GM18951 (cell line): ENCODE data around the gene PITX2.

ENCODE experiments used
- POLR2A ChIP-seq: IDR thresholded peaks from 4 replicates; pipeline ENCODE4 v1.6.1; 2011; ENCODE audit warnings: mild to moderate bottlenecking; ENCODE audit not compliant: insufficient read length, insufficient read depth; ENCODE audit errors: extremely low read depth
- in situ Hi-C: fragments of 300-500 bp; cut with MboI; formaldehyde crosslinking; loops from one replicate; pipeline ENCODE4 v1.12.0; 2022; ENCODE audit warnings: low sequenced_read_pairs, mixed read lengths, inconsistent platforms; ENCODE audit not compliant: unreplicated experiment

Gene PITX2

DNA sequence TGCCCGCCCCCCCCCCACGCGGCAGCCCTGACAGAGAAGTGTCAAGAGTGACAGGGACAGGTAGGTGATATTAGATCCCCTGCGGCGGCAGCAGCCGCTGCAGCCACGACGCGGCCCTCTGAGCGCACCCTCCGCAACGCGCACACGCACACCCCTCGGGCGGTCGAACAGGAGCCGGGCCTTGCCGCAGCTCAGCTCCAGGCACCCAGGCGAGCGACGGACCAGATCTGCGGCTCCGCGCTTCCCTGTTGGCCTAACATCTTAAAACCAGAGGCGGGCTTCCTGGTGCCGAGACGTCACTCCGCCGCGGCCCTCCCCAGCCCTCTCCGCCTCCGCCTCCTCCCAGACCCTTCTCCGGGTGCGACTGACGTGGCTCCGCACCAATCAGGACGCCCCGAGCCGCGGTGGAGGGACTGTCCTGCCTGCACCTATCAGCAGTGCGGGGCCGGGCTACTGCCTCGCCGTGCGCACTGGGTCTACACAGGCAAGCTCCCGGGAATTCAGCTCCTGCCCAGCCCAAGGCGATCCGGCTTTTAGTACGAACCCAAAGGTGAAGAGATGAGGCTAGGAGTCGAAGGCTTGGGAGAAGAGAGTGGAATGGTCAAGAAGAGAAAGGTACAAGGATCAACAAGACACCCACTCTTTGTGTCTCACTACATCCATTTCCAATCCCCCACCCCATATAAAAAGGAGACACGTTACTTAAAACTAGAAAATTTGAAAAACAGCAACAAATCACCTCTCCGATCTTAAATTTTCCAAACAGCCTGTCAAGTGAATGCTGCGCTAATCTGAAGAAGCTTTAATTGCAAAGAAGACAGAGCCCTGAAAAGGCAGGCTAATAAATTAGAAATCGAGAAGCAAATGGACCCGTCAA is at the start of gene PITX2:
Gene PITX2, minus strand, starts transcription at position 237 of the 877 bp plus-strand sequence. CDS start 617 bp downstream, outside the sequence.
- TF ChIP-seq POLR2A = peak; percentile 65
- in situ Hi-C loops = no loop called here

DNA sequence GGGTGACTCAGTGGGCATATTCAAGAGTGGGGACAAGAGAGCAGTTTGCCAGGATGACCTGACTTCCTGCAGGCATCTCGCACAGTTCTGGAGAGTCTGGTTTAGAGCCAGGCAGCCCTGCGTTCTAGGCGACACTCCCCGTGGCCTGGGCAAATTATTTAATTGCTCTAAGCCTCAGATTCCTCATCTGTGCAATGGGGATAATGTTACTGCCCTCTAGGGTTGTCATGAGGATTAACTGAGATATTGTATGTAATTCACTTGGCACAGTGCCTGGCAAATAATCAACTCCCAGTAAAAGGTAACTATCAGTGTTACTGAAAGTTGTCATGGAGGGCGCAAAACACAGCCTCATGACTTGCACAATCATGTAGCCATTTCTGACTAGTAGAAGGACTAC is 48.8 kb upstream of the PITX2 start:
- TF ChIP-seq POLR2A = no peak
- in situ Hi-C loops = no loop called here

DNA sequence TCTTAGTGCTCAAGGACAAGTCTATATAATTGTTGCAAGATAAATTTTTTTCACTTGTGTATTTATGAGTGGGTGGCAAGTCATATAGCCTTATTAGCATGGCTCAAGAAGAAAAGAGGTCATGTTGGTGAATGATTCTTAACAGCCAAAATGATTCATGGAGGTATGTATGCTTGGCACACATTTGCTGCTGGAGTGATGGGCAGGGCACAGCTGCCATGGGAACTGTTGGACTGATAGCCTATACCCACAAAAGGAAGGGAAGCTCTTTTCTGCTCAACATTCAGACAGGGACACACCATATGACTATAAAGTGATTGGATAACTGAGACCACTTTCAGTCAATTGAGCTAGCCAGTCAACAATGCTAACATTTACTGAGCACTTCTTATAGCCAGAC is 46.8 kb upstream of the PITX2 start:
- in situ Hi-C loops = no loop called here
- TF ChIP-seq POLR2A = no peak

DNA sequence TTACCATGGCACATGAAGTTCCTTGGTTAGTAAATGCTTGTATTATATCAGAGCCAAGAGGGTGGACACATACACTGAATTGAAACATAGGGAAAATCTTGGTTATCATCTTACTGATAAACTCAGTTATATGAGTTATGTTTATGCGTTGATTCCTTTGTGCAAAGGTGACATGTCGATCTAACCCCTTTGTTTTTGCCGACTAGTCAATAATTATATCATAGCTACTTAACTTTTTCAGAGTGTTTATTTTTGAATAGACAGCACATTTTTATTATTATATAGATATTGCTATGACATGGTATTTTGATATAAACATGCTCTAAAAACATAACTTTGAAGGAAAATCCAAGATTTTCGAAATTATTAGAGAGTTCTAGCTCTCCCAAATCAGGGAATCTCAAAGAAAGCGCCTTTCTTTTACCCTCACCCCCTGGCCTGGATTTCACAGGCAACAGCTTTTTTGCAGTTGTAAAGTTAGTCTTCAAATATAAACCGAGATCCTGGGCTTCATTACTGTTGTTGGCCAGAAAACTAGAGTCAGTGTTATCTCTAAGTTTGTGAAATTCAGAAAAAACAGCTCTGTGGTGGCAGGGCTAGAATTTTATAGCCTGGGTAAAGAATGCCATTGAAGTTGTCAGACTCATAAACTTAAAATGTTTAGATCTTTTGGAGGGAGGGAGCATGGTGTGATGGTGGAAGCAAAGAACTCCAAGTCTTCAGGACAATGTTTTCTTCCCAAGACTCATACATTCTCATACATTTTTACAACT is 45.8 kb upstream of the PITX2 start:
- TF ChIP-seq POLR2A = no peak
- in situ Hi-C loops = no loop called here

DNA sequence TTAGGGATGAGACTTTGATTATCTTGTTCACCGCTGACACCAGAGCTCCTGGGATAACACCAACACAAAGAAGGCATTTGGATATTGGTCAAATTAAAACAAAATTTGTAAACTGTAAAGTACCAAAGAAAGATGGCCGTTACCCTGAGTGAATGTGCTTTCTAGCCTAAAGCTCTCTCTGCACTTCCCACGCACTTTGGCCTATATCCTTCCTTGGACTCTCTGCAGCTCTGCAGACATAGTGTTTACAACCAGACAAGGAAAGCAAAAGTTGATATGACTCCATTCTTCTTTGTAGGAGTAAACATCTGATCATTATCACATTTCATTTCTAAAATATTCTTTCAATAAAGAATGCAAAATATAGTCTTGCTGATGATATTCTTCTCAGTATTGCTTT is 44.8 kb upstream of the PITX2 start:
- no peak for TF ChIP-seq POLR2A
- in situ Hi-C loops = no loop called here

DNA sequence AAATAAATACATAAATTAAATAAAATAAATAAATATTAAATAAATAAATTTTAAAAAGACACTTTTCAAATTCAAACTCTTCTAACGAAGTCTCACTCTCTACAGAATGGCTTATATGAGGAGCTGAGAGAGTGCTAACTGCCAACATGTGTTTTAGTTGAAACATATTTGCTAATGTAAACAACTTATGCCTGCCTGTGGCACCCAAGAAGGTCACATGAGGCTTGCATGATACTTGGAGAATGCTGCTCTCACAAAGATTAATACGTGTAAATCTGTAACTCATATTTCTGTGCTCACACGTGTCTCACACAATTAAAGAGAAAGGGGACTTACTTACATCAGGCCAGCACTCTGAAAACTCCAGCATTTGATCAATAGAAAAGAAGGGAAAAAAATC is 43.2 kb upstream of the PITX2 start:
- no peak for TF ChIP-seq POLR2A
- in situ Hi-C loops = no loop called here

DNA sequence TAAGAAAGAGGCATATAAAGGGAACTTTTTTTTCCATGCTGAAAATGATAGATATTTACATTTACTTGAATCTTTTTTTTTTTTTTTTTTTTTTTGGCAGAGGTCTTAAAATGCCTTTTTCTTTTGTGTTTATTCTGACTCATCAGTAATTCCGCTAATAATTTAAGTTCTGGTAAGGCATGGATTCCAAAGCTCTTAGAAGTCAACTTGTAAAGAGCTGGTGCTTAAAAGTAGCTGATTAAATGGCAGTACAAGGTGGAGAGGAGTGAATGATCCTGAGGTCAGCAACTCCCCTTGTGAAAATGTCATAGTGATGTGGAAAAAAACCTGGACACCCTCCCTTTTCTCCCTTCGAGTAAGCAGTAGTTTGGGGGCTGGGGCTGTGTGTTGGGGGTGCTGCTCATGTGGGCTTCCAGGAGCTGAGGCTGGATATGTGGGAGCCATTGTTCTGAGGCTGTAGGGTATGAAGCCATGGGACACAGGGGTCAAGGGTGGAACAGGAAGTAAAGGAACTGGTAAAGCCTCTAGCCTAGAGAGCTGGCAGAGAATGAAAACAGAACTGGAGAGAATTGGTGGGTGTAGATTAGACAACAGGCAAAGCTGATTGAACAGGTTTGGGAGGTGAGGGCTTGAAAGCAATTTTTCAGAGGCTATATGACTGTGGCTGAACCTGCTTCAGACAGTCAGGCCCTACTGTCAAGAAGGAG is 41.0 kb upstream of the PITX2 start:
- in situ Hi-C loops = no loop called here
- TF ChIP-seq POLR2A = no peak

DNA sequence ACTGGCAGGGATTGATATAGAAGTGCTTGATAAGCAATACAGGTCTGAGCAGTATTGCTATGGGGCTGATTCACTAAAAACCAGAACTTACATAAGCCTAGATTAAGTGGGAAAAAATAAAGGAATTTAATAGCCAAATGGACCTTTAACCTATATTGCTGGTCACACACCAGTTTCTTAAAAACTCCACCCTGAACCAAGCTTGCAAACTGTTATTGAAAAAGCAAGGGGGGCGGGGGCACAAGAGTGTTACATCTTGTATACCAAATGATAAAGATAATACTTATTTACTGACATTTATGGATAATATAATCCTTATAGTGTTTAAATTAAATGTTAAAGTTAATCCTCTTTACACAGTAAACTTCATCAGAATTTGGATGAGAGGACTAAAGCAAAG is 40.3 kb upstream of the PITX2 start:
- in situ Hi-C loops = no loop called here
- TF ChIP-seq POLR2A = no peak

DNA sequence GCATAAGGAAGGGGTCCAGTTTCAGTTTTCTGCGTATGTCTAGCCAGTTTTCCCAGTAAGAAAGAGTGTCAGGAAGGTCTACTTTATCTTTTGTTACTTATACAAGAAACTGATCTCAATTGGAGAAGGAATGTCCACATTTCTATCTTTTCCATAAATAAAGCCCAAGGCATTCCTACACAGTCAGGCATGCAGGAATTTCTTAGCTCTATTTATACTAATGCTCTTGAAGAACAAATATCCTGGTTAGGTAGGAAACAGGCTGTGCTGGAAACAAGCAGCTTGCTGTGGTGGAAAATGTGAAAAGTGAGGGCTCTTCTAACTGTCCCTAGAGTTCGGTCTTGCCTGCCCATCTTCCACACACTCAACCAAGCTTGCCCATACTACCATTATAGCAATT is 37.9 kb upstream of the PITX2 start:
- in situ Hi-C loops = no loop called here
- TF ChIP-seq POLR2A = no peak

DNA sequence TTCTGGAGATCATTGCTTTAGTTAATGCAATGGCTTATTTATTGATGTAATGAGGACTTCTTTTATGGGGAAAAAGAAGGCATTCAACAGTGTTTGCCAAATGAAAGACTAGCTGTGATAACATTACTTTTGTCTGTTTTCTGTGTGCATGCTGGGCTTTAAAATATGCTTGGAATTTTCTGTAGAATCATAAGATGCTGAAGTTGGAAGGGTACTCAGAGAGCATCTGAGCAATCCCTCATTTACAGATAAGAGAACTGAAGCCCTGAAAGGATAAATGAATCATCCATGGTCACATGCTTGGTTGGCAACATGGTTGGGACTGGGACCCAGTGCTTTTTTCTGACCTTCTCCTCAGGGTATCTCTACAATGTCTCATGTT is 31.4 kb upstream of the PITX2 start:
- in situ Hi-C loops = no loop called here
- TF ChIP-seq POLR2A = no peak

DNA sequence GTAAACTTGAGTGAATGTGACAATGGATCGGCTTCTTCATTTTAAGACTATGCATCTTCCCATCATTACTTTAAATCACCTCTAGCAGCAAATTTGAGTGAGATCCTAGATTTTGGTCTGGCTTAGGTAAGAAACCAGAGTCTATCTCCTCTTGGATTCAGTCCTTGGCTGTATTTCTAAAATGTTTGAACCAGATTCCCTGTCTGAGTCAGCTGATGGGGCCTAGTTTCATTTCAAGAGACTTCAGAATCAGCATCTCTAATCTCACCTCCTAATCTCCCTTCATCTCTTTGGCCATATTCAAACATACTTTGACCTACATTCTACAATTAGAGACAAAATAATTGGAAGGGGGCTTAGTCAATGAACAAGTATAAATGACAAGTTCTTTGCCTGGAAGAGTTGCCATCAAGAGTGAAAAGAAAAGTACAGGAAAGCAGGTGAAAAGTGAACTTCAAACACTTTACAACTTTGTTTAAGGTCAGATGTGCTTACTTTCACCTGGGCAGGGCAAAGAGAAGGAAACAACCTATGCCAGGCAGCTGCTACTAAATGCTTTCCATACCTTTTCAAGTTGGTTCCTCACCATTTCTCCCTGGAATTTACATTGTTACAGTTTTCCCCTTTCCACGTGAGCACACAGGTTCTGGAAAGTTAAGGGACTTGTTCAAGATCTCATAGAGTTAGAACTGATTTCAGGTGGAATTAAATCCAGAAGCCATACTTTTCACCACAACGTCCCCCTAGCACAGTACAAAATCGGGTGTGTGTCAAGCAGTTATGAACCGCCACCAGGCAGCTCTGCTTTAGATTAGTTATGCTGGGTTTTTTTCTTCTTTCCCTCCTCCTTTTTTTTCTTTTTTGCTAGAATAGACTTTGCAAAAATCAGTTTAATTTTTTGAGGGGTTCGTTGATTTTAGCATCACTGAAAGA is 30.7 kb upstream of the PITX2 start:
- in situ Hi-C loops = no loop called here
- no peak for TF ChIP-seq POLR2A

DNA sequence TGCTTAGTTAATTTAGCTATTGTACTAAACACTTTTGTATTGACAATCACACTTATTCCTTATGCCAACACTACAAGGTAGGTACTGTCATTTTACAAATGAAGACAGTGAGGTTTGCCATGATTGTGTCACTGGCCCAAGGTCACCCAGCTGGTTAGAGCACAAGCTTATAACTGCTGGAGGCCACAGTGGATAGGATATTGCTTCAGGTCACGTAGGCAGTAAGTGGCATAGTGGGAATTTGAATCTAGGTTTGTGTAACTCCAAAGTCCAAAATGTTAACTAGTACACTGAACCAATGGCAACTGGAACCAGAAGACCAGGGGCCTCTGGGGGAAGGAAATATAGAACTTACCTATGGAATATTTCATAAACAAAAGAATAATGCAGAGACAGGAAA is 21.1 kb upstream of the PITX2 start:
- in situ Hi-C loops = loop anchor here (25.0 kb wide), 2 partner anchors 618 to 993 kb away; no protein-coding TSS in a partner anchor
- no peak for TF ChIP-seq POLR2A
